GM18520 (cell line): ENCODE data around the gene ARHGEF7.

ENCODE experiments used
- ATAC-seq: cut with Tn5 transposase; IDR thresholded peaks from one replicate; pipeline ENCODE4 v1.9.1; 2021; ENCODE audit not compliant: unreplicated experiment

Gene ARHGEF7

GRCh38 chr13:111337741-111338140 is 222.6 kb downstream of the ARHGEF7 start:
- no peak for ATAC-seq

GRCh38 chr13:111338841-111339240 is 223.7 kb downstream of the ARHGEF7 start:
- ATAC-seq, result no peak

DNA sequence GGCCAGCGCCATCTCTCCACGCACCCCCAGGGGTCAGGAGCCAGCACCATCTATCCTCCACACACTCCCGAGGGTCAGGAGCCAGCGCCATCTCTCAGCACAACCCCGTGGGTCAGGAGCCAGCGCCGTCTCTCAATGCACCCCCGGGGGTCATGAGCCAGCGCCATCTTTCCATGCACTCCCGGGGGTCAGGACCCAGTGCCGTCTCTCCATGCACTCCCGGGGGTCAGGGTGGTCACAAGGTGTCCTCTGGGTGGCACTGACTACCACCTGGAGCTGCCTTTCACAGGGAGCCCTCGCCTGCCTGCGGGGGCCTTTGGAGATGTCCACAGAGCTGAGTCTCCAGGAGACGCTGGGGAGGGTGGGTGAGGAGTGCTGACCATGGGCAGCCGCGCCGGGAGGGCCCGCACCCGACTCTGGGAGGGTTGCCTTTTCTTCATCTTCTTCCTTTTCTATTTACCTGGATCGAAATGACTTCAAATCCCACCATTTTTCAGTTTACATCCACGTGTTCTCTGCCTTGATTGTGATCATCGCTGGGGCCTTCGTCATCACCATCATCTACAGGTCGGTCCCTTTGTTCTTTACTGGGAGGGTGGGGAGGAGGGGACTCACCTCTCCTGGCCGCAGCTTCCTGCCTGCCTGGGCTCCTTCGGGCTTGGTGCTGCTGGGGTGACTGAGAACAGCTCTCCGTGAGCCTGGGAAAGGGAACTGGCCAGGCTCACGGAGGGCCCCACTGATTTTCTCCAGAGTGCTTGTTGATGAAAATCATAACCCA is 224.4 kb downstream of the ARHGEF7 start:
- no peak for ATAC-seq

GRCh38 chr13:111341886-111342285 is 226.8 kb downstream of the ARHGEF7 start:
- no peak for ATAC-seq

DNA sequence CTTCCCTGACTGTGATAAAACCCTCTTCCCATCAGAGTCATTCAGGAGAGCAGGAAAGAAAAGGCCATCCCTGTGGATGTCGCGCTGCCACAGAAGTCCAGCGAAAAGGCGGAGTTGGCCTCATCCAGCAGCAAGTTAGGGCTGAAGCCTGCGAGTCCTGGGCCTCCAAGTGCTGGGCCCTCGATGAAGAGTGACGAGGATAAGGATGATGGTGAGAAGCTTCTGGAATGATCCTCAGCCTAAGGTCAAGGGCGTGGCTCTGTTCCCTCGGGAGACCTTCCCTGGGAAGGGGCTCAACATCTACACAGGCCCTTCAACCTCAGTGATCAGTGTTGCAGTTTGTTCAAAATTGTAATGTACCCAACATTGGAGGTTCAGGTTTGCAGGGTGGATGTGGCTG is 227.6 kb downstream of the ARHGEF7 start:
- ATAC-seq, result no peak

DNA sequence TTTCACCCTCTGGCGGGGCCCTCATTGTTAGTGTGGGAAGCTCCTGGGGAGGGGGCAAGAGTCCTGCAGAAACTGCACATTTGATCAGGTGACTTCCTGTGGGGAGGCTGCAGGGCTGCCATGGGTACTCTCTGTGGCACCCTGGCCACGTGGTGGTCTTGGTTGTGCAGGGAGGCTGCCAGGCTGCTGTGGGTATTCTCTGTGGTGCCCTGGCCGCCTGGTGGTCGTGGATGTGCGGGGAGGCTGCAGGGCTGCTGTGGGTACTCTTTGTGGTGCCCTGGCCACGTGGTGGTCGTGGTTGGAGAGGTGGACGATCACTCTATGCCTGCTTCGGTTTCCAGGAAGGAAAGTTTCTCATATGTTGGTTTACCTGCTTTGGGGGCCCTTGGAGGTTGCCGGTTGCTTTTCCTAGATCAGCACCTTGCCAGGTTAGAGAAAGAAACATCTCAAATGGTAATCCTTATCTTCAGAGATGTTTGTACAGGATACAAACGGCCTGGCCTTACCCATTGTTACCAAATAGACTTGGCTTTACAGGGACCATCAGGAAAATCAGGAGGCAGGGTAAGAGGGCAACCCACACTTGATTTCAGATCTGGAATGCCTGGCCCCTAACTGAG is 228.2 kb downstream of the ARHGEF7 start:
- no peak for ATAC-seq

DNA sequence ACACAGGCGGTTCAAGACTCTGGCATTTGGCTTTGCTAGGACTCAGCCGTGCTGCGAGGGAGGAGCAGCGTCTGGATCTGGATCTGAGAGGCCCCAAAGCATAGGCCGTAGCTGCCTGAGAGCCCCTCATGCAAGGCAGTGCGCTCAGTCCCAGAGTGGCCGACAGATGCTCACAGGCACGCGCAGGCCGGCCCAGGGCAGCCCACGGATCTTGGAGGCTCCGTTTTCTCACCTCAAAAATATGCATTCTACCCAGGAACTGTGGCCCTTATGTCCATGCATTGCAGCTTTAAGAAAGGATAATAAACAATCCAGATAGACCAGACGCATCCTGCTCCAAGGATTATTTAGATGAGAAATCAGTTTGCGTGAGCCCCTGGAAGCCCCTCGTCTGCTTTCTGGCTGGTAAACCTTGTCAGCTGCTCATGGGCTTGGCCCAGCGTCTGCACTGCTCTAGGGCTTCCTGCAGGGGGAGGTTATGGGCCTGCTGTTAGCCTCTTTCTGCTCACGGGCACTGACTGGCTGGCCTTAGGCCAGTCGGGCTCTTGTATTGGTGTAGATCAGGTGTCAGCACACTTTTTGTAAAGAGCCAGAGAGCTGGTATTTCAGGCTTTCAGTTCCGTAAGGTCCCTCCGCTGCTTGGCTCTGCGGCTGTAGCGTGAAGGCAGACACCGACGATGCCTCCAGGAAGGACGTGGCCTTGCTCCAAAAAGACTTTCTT is 229.5 kb downstream of the ARHGEF7 start:
- no peak for ATAC-seq

DNA sequence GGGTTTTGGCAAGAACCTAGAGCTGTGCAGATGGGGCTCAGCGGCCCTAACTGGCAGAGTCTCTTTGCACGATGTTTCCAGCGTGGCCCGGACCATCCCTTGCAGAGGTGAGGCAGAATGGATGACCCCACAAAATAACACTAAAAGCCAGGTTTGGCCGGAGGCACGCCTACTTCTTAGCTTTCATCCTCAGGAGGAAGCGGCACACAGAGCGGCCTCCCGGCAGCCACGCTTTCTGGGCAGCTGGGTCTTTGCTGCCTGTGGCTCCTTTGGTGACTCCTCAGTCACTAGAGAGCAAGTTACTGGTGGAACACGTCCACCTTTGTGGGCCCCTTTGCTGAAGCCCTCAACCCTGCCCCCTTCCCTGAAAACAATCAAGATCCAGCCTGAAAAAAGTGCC is 230.6 kb downstream of the ARHGEF7 start:
- ATAC-seq, result no peak

GRCh38 chr13:111346101-111346680 is 231.1 kb downstream of the ARHGEF7 start:
- no peak for ATAC-seq

DNA sequence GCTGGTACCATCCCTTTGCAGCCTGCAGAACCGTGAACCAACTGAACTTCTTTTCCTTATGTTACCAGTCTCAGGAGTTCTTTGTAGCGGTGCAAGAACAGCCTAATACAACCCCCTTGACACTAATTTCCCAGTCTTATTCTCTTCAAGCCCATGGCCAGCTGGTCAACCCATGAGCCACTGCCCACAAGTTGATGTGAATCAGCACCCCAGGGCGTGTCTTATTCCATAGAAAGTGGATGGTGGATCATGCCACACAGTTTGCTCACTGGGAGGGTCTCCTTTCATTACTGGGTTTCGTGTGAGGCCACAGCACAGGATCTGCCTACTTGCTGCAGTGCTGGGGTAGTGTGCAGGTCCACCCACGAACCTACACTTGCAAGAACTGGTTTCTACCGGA is 232.3 kb downstream of the ARHGEF7 start:
- no peak for ATAC-seq

- ATAC-seq, result no peak
Observed at GRCh38 chr13:111353508-111353907, 238.4 kb downstream of the ARHGEF7 start.

GRCh38 chr13:111354789-111355188 is 239.7 kb downstream of the ARHGEF7 start:
- ATAC-seq, result no peak
